ENCODE results near the gene CITED2.

Gene CITED2

DNA sequence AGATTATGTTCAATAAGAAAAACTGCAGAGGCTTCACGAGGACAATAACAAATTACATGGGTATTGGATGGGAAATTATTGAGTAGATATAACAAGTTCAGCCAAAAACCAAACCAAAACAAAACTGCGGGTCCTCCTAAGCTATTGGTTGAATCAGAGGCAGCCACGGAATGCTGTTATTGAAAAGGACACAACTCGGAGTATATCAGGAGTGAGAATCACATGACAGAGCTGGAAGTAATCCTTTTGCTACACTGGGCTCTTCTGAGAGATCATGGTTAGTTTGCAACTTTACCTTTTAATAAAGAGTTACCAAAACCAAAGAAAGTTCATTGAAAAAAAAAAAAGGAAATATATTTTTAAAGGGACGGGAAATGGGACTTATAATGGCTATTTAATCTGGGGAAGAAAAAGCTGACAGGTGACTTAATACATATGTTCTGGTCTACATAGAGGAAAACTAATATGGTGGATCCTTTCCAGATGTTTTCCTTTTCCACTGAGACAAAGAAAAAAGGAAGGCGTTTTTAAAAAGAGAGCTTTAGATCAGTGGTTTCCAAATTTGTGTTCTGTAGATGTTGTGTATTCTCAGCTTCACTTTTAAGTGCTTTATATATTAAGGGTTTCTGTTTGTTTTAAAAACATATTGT lies 6.9 kb upstream of the CITED2 start:
- DNase-seq (ENCODE audit: low spot score) = no peak

GRCh38 chr6:139380611-139381010 lies 6.2 kb upstream of the CITED2 start:
- no peak for DNase-seq (ENCODE audit: low spot score)

GRCh38 chr6:139380168-139380567 lies 5.7 kb upstream of the CITED2 start:
- no peak for DNase-seq (ENCODE audit: low spot score)

DNA sequence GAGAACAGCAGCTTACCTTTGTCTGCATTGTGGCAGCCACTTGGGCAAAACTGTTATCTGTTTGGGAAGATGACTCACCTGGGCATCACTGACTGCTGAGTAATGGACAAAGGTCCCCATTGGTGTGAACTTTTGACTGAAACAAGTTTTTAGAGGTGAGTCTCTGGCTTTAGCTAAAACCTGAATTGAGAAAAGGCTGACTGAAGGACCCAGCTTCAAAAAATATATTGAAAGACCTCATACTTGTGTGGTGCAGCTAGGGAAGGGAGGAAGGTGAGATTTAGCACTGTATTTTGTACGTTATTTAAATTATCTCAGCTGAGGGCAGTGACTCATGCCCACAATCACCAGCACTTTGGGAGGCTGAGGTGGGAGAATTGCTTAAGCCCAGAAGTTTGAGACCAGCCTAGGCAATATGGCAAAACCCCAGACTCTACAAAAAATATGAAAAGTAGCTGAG lies 4.5 kb upstream of the CITED2 start:
- peak; percentile 63 for DNase-seq (ENCODE audit: low spot score)

GRCh38 chr6:139378226-139378625 lies 3.8 kb upstream of the CITED2 start:
- no peak for DNase-seq (ENCODE audit: low spot score)

GRCh38 chr6:139376604-139377218 lies 2.3 kb upstream of the CITED2 start:
- no peak for DNase-seq (ENCODE audit: low spot score)

DNA sequence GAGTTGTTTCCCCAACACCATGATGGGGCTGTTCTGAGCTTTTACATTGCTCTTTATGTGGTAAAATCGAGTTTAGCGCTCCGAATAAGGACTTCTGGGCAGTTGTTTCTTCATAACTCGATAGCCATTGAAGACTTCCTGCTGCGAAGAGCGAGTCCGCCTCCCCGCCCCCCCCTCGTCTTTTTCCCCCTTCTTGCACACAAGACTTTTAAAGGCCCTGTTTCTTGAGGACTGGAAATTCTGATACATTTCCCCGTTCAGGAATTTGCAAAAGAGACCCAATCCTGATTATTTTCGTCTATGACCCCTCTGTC lies 1.5 kb upstream of the CITED2 start:
- DNase-seq (ENCODE audit: low spot score) = peak; percentile 43

DNA sequence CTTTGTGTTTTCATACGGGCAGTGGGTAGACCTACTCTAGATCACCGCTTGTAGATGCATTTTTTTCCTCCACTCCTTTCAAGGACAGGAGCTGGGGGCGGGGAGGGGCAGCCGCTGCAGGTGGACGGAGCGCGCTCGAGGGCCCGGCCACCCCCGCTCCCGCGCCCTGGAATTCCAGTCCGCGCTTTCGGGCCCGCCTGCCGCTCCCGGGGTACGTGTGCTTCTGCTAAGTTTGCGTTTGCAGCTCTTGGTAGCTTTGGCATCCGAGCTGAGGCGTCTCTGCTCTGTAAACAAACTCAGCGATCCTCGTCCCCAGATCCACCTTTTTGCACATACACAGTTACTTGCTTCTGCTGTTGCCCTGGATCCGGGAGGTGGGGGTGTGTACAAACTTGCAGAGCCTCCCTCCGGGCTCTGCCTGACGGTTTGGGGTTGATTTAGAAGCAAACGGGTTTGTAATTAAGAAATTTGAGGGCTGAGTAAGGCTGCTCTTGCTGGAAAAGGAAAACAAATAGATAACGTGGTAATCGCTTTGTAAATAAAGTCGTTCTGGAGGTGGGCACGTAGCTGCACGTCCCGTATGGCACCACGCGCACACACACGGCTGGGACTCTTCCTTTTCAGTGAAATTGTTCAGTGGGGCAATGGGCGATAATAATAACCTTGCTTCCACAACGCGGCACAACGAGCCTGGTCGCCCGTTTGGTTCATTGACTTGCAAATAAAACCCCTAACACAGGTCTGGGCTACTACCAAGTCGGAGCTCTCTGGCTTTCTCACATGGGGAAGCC lies 973 bp upstream of the CITED2 start:
- peak; percentile 95 for DNase-seq (ENCODE audit: low spot score)

- peak; percentile 81 for DNase-seq (ENCODE audit: low spot score)
Observed at GRCh38 chr6:139373928-139374356, 506 bp downstream of the CITED2 start.

DNA sequence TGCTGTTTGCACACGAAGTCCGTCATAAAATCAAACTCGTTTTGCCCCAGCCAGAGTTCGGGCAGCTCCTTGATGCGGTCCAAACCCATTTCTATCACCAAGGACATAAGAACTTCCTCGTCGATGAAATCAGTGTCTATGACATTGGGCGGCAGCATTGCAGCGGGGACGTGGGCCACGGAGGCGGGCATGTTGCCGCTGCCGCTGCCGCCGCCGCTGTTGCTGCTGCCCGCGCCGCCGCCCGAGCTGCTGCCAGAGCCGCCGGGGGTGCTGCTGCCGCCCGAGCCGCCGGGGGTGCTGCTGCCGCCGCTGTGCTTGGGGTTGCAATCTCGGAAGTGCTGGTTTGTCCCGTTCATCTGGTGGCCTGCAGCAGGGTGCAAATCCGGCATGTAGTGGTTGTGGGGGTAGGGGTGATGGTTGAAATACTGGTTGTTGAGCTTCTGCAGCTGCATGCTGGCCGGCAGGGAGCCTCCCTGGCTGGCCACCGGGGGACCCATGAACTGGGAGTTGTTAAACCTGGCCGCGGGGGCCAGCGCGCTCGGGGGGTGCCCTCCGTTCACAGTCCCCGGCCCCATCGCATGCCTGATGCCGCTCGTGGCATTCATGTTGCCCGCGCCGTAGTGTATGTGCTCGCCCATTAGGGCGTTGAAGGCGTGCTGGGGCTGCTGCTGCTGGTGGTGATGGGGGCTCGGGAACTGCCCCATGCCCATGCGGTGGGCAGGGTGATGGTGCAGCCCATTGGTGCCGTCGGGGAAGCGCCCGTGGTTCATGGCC lies 1.1 kb downstream of the CITED2 start:
- DNase-seq (ENCODE audit: low spot score) = peak; percentile 80

DNA sequence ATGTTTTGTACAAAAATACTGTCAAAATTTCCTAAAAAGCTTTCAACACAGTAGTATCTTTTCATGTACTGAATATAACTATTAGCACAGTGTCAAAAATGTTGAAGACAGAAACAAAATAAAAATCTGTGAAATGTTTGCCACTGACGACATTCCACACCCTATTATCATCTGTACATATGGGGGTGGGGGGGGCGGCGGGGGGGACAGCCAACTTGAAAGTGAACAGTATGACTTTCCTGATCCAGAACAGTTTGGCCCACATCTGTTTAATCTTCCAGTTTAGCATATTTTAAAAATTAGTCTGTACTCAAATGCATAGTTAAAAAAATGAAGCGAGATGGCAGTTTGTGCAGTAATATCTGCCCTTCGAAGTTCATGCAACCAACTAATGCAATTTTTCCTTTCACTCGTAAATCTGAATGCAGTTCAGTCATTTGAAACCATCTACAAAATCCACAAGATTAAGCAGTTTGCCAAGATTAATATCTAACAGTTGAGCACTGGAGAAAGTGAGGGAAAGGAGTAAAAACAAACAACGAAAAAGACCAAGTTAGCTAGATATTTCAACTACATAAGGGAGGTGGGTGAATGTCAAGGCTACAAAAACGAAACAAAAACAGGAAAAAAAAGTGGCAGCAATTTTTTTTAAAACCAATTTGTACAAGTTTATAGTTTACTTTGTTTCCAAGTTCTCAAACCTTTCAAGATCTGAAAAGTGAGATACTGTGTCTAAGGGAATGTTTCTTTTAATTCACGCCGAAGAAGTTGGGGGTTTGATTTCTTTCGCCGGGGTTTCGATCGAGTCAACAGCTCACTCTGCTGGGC lies 1.9 kb downstream of the CITED2 start:
- peak; percentile 29 for DNase-seq (ENCODE audit: low spot score)

DNA sequence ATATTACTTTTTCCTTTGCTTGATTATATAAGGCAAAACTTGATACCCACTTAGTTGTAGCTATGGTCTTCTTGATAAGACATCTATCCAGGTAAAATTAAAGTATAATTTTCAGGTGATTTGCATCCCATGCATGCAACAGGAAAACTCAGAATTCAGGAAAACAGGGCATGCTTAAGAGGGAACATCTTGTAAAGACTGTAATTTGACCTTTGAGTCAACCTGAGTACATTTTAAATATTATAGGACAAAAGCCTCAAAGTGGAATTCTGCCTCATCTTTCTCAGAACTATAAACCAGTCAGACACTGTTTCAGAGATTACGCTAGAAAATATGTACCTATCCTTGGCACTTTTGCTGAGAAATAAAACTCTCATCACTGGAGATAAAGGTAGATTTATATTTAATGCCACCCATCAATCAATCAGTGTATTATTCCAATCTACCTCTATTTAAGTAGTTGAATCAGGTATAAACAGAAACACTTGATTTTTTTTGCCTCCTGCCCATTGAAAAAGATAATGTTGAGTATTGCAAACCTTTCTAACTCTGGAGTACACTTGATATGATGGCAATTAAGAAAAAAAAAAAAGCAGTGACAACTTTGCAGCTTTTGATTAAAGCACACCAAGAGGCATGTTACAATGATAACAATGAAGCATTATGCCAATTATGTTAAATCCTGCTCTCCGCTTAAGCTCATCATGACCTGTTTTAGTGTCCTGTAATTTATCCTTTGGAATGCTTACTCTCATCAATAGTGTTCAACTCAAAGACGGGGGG lies 2.8 kb downstream of the CITED2 start:
- no peak for DNase-seq (ENCODE audit: low spot score)

DNA sequence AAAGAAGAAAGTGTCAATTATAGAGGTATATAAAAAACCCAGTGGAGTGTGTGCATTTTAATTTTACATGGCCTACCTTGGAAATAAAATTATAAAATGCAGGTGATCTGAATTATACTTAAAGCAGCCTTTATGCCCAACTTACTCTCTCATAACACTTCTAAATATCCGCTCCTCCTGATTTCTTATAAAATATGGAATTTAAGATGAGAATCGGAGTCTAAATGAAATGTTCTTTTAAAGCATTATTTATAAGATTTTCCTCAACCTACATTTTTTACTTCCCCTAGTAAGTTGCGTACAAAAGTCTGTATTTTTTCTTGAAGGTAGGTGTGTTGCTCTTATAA lies 3.5 kb downstream of the CITED2 start:
- DNase-seq (ENCODE audit: low spot score) = no peak

DNA sequence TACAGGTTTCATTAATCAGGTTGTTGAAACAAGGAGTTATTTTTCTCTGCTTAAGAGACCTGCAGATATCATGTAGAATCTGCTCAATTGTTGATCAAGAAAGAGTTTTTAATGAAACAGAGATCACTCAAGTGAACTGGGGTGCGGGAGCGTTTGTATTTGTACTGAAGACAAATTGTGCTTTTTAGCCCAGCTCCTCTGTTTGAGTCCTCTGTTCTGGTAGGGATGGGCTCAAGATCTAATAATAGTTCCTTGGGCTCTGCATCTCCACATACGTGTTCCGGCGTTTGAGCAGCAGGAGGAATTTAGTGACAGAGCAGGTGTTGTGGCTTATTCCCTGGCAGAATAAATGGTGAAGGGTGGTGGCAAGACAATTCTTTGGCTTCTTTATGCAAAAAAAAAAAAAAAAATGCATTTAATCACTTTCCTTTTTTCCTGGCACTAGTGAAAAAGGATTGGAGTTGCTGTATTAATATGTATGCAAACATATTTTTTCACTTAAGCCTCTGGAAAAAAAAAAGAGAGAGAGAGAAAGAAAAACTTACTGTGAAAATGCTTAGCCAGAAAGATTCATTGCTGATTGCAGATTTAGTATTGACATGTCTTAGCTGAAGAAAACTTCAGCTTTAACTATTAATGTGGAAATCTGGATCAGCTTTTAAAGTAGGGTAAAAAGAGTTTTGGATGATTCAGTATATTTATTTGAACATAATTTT lies 4.0 kb downstream of the CITED2 start:
- DNase-seq (ENCODE audit: low spot score) = no peak

DNA sequence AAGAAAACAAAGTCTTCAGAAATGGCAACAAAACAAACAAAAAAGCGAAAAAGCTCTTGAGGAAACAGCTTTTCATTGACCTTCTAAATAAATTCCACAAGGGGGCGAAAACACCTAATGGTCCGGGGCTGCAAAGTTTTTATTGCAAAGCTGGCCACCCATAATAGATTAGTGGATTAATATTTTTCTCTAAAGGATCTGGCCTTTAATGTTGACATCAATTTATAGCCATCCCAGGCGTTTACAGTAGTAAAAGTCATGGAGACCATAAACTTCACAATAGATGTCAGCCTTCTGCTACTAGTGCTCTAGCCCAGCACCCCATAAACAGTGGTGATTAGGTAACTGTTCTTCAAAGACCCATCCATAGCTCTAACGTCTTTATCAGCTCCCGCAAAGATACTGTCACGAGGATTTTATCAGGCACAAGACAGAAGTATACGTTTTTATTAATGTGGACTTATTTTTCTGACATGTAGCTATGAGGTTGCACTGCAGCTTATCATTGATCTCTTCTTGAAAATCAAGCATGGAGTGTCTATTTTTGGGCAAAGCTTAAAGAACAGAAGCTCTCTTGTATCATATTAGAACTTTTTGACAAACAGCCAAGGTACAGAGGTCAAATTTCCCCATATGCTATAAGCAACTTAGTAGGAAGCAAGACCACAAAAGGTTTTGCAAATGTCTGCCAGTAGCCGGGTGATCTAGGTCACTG lies 4.7 kb downstream of the CITED2 start:
- DNase-seq (ENCODE audit: low spot score) = peak; percentile 52

DNA sequence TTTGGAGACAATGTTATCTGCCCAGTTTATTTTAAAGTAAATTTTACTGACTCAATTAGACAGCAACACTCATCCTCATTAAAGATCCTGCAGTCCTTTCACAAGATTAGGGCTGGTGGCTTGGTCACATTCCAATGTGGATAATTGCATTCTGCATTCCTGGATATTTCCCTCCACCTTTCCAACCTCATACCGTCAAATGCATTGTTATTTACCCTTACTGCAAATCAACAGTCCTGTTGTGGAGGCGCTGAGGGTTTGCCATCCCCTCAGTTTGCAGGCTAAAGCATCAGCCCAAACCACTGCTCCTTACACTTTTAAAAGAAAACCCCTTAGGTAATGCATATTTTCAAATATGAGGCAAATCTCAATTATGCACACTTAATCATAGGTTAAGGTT lies 5.4 kb downstream of the CITED2 start:
- no peak for DNase-seq (ENCODE audit: low spot score)

- no peak for DNase-seq (ENCODE audit: low spot score)
Observed at GRCh38 chr6:139368661-139369060, 5.8 kb downstream of the CITED2 start.

GRCh38 chr6:139367810-139368351 lies 6.6 kb downstream of the CITED2 start:
- DNase-seq (ENCODE audit: low spot score) = no peak

- DNase-seq (ENCODE audit: low spot score) = no peak
Observed at GRCh38 chr6:139364982-139365379, 9.5 kb downstream of the CITED2 start.
